Measurements from ENCODE around the gene S100B. TPM values are rescaled to one million over a fixed set of nuclear protein-coding genes. Genes with fewer than 3 reads are reported as not detected.

Gene S100B
- total RNA-seq, 2 experiments from 2014 or later = not detected

DNA sequence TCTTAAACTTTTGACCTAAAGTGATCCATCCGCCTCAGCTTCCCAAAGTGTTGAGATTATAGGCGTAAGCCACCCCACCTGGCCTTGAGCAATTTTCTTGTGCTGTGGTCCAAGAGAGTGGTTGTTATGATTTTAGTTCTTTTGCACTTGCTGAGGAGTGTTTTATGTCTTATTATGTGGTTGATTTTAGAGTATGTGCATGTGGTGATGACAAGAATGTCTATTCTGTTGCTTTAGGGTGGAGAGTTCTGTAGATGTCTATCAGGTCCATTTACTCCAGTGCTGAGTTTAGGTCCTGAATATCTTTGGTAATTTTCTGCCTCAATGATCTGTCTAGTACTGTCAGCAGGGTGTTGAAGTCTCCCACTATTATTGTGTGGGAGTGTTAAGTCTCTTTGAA, 11.2 kb upstream of the S100B start:
- no peak for ATAC-seq
- no peak overlapping the region for H3K4me3 Mint-ChIP-seq
- intact Hi-C loops (cut with DNase I, micrococcal nuclease) = no loop called here

DNA sequence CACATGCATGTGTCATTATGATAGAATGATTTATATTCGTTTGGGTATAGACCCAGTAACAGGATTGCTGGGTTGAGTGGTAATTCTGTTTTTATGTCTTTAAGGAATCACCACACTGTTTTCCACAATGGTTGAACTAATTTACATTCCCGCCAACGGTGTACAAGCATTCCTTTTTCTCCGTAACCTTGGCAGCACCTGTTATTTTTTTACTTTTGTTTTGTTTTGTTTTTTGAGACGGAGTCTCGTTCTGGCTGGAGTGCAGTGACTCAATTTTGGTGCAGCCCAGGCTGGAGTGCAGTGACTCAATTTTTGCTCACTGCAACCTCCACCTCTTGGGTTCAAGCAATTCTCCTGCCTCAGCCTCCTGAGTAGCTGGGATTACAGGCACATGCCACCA, 8.5 kb upstream of the S100B start:
- ATAC-seq (no peak), DNase-seq (no peak)
- ChIA-PET CTCF (no interaction called here), POLR2A (no interaction called here)
- Mint-ChIP-seq H3K4me3 (no peak overlapping the region), H3K27me3 (no peaks in the 10 kb centered on the region), H3K36me3 (ENCODE audit: low read depth) (no peaks in the 10 kb centered on the region), H3K27ac (no peak overlapping the region), H3K9me3 (ENCODE audit: low read depth) (peaks cover 2% of the 10 kb centered on the region), H3K4me1 (peaks cover 7% of the 10 kb centered on the region)
- intact Hi-C loops (cut with DNase I, micrococcal nuclease) = no loop called here

More for the DNA sequence above, 11.2 kb upstream of the S100B start:
- H3K27me3 Mint-ChIP-seq = no peaks in the 10 kb centered on the region
- no peaks in the 10 kb centered on the region for H3K9me3 Mint-ChIP-seq (ENCODE audit: low read depth)
- H3K36me3 Mint-ChIP-seq (ENCODE audit: low read depth) = no peaks in the 10 kb centered on the region
- no peak overlapping the region for H3K27ac Mint-ChIP-seq
- no peak for DNase-seq
- peaks cover 19% of the 10 kb centered on the region for H3K4me1 Mint-ChIP-seq
- POLR2A ChIA-PET = no interaction called here
- CTCF ChIA-PET = interaction anchor here (0.6 kb wide), 1 partner anchor 49 kb away, joined by 3 read pairs; no protein-coding TSS in a partner anchor

DNA sequence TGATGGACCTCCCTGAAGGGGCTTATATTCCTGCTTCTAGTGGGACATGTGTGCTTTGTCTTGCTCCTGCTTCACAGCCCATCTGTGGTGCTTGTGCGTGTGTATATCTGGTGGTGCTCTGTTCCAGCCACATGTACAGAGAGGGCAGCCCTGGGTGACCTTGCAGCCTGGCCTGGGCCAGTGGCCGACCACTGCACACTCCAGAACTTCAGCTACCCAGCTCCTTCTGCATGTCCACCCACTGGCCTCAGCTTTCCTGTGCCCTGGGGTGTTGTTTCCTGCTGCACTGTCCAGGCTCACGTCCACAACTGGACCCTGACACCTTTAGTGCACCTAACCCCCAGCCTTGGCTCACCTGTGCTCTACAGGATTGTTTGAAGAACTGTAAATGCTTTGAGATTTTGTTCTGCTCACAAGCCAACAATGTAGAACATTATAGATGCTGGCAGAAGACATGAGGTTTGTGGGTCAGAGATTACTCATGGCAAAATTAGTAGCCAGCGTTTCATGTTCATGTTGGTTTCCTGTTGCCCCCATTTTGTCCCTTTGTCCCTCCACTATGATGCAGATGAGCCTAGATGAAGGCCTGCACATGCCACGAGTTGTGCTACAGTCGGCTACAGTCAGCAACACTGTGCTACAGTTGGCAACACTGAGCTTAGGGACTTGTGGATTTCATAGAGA, 5.3 kb upstream of the S100B start:
- intact Hi-C loops (cut with DNase I, micrococcal nuclease) = no loop called here
- no peaks in the 10 kb centered on the region for H3K36me3 Mint-ChIP-seq (ENCODE audit: low read depth)

DNA sequence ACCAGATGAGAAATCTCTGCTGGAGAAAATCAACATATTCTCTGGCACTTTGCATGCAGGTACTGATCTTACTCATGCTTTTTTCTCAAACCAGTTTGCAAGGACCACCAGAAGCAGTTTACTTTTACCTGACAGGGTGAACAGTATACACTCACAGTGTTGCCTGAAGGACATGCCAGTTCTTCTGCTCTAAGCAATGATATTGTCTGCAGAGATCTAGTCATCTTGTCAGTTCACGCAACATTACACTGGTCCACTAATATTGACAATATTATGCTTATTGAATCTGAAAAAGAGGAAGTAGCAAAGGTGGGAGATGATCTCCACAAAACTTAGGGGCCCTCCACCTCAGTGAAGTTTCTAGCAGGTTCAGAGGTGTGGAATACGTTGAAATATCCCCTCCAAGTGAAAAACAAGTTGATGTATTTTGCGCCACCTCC, 3.8 kb upstream of the S100B start:
- Mint-ChIP-seq H3K4me3 (no peak overlapping the region), H3K27ac (no peak overlapping the region), H3K36me3 (ENCODE audit: low read depth) (no peaks in the 10 kb centered on the region), H3K9me3 (ENCODE audit: low read depth) (peaks cover 2% of the 10 kb centered on the region), H3K4me1 (peaks cover 31% of the 10 kb centered on the region), H3K27me3 (no peaks in the 10 kb centered on the region)
- intact Hi-C loops (cut with DNase I, micrococcal nuclease) = no loop called here
- ChIA-PET POLR2A (no interaction called here), CTCF (interaction anchor here (1.0 to 1.3 kb wide), 2 partner anchors 13 to 14 kb away, joined by 3 to 6 read pairs; no protein-coding TSS in a partner anchor)
- ATAC-seq (no peak), DNase-seq (no peak)

More for the DNA sequence above, 5.3 kb upstream of the S100B start:
- ChIA-PET CTCF (no interaction called here), POLR2A (no interaction called here)
- Mint-ChIP-seq H3K27me3 (no peaks in the 10 kb centered on the region), H3K27ac (no peak overlapping the region), H3K4me3 (no peak overlapping the region), H3K9me3 (ENCODE audit: low read depth) (peaks cover 2% of the 10 kb centered on the region), H3K4me1 (peaks cover 27% of the 10 kb centered on the region)
- DNase-seq (no peak), ATAC-seq (no peak)

DNA sequence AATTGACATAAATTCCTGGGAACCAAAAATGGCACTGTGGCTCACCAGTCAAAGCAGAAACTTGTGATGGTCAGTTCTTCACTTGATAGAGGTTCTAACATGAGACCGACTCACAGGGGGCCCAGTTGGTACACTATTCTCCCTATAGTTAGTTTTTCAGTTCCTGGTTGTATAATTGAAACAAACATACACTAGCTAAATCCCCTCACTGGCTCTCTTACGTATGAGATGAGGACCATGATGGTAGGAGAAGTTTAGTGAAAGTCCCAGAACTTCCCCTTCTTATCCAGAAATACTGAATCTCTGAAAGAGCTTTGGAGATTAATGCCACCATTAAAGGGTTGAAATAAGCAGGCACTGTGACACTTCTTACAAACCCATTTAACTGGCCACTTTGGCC, 2.8 kb upstream of the S100B start:
- intact Hi-C loops (cut with DNase I, micrococcal nuclease) = no loop called here
- H3K9me3 Mint-ChIP-seq (ENCODE audit: low read depth) = peaks cover 2% of the 10 kb centered on the region
- DNase-seq (no peak), ATAC-seq (no peak)
- ChIA-PET CTCF (interaction anchor here (1.0 to 1.3 kb wide), 3 partner anchors 10 to 14 kb away, joined by 3 to 6 read pairs (median 3); no protein-coding TSS in a partner anchor), POLR2A (no interaction called here)
- peaks cover 31% of the 10 kb centered on the region for H3K4me1 Mint-ChIP-seq
- no peaks in the 10 kb centered on the region for H3K36me3 Mint-ChIP-seq (ENCODE audit: low read depth)
- no peak overlapping the region for H3K4me3 Mint-ChIP-seq
- H3K27me3 Mint-ChIP-seq = no peaks in the 10 kb centered on the region
- H3K27ac Mint-ChIP-seq = no peak overlapping the region

DNA sequence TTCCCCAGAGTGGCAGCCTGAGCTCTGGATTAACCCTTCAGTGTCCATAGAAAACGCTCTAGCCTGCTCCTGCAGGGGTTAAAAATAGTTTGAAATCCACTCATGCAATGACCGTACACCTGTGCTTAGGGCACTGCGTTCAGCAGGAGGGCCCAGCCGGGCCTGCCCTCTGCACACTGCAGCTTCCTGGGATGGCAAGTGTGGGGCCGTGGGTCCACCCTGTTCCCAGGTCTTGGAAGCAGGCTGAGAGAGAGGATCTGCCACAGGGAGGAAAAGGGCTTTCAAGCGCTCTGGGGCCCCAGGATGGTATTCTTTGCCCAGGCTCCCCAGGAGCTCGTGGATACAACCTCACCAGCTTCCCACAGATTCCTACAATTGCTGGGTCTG, 1.5 kb upstream of the S100B start:
- Mint-ChIP-seq H3K36me3 (ENCODE audit: low read depth) (no peaks in the 10 kb centered on the region), H3K27me3 (no peaks in the 10 kb centered on the region), H3K4me1 (peaks cover 31% of the 10 kb centered on the region), H3K4me3 (no peak overlapping the region), H3K27ac (no peak overlapping the region), H3K9me3 (ENCODE audit: low read depth) (peaks cover 2% of the 10 kb centered on the region)
- ATAC-seq (peak; percentile 30), DNase-seq (no peak)
- intact Hi-C loops (cut with DNase I, micrococcal nuclease) = no loop called here
- CTCF ChIA-PET = interaction anchor here (1.4 kb wide), 1 partner anchor 9 kb away, joined by 4 read pairs; no protein-coding TSS in a partner anchor
- POLR2A ChIA-PET = no interaction called here

DNA sequence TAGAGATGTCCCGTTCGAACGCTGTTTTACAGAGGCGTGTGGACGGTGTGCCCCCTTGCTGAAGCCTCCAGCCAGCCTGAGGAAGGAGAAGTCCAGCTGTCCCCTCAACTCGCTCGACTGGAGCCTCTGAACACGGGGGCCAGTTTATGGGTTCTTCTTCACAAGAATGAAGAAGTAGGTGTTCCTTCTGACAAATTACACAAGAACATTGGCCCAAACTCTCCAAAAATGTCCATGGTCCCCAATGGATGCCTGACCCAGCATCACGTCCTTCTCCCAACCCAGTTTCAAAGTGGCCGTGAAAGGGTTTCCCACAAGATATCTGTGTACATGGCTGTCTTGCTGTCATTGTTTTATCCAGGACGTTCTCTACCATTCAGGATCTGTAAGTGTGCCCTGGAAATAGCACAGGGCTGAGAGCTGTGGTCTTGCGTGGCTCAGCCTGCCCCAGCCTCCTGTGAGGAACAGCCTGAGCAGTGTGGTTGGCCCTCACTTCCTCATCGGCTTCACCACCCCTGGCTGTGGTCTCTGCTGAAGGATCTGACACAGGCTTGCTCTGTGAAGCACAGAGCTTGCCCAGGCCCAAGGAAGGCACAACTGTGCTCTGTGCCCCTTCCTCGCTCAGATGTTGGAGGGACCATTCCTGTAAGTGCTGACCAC, 1.0 kb upstream of the S100B start:
- peak; percentile 55 for DNase-seq
- Mint-ChIP-seq H3K4me3 (no peak overlapping the region), H3K27me3 (no peaks in the 10 kb centered on the region), H3K36me3 (ENCODE audit: low read depth) (no peaks in the 10 kb centered on the region), H3K4me1 (peaks cover 31% of the 10 kb centered on the region), H3K27ac (peak overlapping the region; percentile 64), H3K9me3 (ENCODE audit: low read depth) (peaks cover 1% of the 10 kb centered on the region)
- peak; percentile 93 for ATAC-seq
- ChIA-PET CTCF (interaction anchor here (0.6 to 1.4 kb wide), 2 partner anchors 9 to 86 kb away, joined by 4 read pairs; no protein-coding TSS in a partner anchor), POLR2A (interaction anchor here (0.5 kb wide), 1 partner anchor 305 kb away, joined by 4 read pairs; no protein-coding TSS in a partner anchor)
- intact Hi-C loops (cut with DNase I, micrococcal nuclease) = no loop called here

DNA sequence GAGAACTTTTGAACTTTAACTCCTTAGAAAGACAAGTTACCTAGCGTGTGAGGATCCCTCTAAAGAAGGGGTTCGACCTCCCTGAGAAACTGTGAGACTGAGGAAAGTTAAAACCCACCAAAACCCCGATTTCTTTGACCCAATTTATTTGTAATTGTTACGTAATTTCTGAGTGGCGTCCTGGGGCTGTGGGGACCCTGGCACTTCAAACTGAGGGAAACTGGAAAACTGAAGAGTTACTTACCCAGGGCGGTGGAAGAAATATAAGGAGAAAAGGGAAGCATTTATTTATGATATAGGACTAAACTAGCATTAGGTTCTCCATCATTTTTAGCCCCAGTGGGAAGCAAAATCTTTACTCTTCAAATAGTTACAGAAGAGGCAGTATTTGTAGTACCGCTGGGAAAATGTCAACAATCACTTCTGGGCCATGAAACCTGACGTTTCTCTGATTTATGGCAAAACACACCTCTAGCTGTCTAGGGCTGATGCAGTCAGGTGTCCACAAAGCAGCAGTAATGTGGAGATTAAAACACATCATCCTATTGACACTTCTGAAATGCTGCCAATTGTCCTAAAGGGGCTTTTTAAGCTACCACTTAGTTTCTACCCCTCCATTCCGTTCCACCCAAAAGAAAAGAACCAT, 430 bp downstream of the S100B start:
- ChIA-PET CTCF (interaction anchor here (0.5 kb wide), 1 partner anchor 29 kb away, joined by 3 read pairs; no protein-coding TSS in a partner anchor), POLR2A (no interaction called here)
- ATAC-seq (no peak), DNase-seq (no peak)
- Mint-ChIP-seq H3K4me3 (no peak overlapping the region), H3K9me3 (ENCODE audit: low read depth) (no peaks in the 10 kb centered on the region), H3K4me1 (peaks cover 37% of the 10 kb centered on the region), H3K27ac (peak overlapping the region; percentile 39), H3K36me3 (ENCODE audit: low read depth) (no peaks in the 10 kb centered on the region), H3K27me3 (no peaks in the 10 kb centered on the region)
- intact Hi-C loops (cut with DNase I, micrococcal nuclease) = no loop called here

DNA sequence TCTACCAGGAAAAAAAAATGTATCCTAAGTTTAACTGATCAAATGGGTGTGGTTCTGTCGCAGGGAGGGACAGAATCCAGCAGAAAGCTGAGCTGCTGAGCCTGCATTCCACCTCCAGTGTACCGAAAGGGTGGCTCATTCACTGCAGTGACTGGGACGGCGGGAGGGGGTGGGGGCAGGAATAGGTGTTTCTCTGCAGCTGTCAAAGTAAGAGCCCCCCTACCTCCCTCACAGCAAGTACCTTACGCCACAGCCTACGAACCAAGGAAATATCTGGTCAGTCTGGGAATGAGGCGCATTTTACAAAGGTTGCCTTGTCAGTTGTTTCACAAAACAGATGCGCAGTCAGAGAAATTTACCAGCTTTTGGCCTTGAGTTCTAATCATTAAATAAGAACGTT, 1.7 kb downstream of the S100B start:
- no peak overlapping the region for H3K27ac Mint-ChIP-seq
- DNase-seq (no peak), ATAC-seq (no peak)
- no peaks in the 10 kb centered on the region for H3K36me3 Mint-ChIP-seq (ENCODE audit: low read depth)
- ChIA-PET POLR2A (no interaction called here), CTCF (no interaction called here)
- no peaks in the 10 kb centered on the region for H3K9me3 Mint-ChIP-seq (ENCODE audit: low read depth)
- intact Hi-C loops (cut with DNase I, micrococcal nuclease) = no loop called here
- H3K4me3 Mint-ChIP-seq = no peak overlapping the region
- peaks cover 43% of the 10 kb centered on the region for H3K4me1 Mint-ChIP-seq
- H3K27me3 Mint-ChIP-seq = no peaks in the 10 kb centered on the region

DNA sequence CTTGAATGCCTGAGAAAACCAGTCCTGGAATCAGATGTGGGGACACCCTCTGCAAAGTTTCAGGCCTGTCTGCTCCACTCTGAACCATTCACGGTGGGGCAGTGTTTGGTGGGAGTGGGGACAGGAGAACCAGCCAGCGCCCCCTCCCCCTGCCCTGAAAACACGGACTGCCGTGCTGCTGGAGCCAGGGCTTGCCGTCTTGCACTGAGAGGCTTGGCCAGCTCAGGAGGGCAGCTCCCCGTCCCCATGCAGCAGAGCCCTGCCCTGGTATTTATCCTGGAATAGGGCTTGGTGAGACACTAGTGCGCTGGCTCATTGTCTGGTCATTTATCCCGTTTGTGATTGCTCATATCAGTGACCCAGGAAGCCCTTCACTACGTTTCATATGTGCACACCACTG, 3.9 kb downstream of the S100B start:
- intact Hi-C loops (cut with DNase I, micrococcal nuclease) = no loop called here
- Mint-ChIP-seq H3K27ac (no peak overlapping the region), H3K4me3 (no peak overlapping the region), H3K36me3 (ENCODE audit: low read depth) (no peaks in the 10 kb centered on the region), H3K9me3 (ENCODE audit: low read depth) (no peaks in the 10 kb centered on the region), H3K27me3 (no peaks in the 10 kb centered on the region), H3K4me1 (peaks cover 24% of the 10 kb centered on the region)
- ChIA-PET POLR2A (interaction anchor here (0.6 kb wide), 1 partner anchor 16 kb away, joined by 4 read pairs; no protein-coding TSS in a partner anchor), CTCF (no interaction called here)
- ATAC-seq (no peak), DNase-seq (no peak)

DNA sequence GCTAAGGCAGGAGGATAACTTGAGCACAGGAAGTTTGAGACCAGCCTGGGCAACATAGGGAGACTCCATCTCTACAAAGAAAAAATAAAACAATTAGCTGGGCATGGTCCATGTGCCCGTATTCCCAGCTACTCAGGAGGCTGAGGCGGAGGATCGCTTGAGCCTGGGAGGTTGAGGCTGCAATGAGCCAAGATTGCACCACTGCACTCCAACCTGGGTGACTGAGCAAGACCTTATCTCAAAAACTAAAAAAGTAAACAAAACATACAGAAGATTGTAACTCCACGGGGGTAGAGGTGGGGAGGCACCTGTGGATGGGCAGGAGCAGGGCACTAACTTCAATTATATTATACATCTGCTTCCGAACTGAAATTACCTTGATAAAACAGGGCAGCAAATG, 4.6 kb downstream of the S100B start:
- ChIA-PET POLR2A (no interaction called here), CTCF (interaction anchor here (1.8 kb wide), 1 partner anchor 14 kb away, joined by 4 read pairs; no protein-coding TSS in a partner anchor)
- DNase-seq = no peak
- H3K4me1 Mint-ChIP-seq = peaks cover 18% of the 10 kb centered on the region
- H3K36me3 Mint-ChIP-seq (ENCODE audit: low read depth) = no peaks in the 10 kb centered on the region
- H3K4me3 Mint-ChIP-seq = no peak overlapping the region
- ATAC-seq = no peak
- no peaks in the 10 kb centered on the region for H3K9me3 Mint-ChIP-seq (ENCODE audit: low read depth)
- no peak overlapping the region for H3K27ac Mint-ChIP-seq
- intact Hi-C loops (cut with DNase I, micrococcal nuclease) = no loop called here
- no peaks in the 10 kb centered on the region for H3K27me3 Mint-ChIP-seq

Measured in activated CD4-positive, alpha-beta T cell treated with anti-CD3 and anti-CD28 coated beads for 36 hours (primary cell).